Posterior vena cava (tissue), 2 donors: ENCODE data around the gene VPS25. TPM values are rescaled to one million over a fixed set of nuclear protein-coding genes. Genes with fewer than 3 reads are reported as not detected.

Source experiments
- DNase-seq: peaks from one replicate; pipeline ENCODE4 v3.0.0-alpha.2; 2020; ENCODE audit warnings: low spot score
- intact Hi-C, 2 donors: fragments of 100-400 bp; cut with DNase I; formaldehyde crosslinking; loops; one replicate each; pipeline versions ENCODE4 v1.14.1 to v1.14.2; 2022 to 2023
- total RNA-seq, 2 donors: library from RNA; stranded (reverse); fragmentation: NEBNext Ultra II Directional; extraction: Animal tissue kit (Norgen Biotek cat#: 25700); gene quantifications; one replicate each; pipeline ENCODE4 v1.2.1, GENCODE V29; 2021
- donor health status: DM: yes; HTN: yes; CAD: no.
- donor health status: DM: yes; HTN: yes; CAD: no.

The VPS25 gene
- total RNA-seq, 2 donors from 2014 or later, result 25.9 to 35.1 TPM

GRCh38 chr17:42784811-42785592 lies 11.8 kb downstream of the VPS25 start:
- intact Hi-C loops, result no loop called here
- no peak for DNase-seq

DNA sequence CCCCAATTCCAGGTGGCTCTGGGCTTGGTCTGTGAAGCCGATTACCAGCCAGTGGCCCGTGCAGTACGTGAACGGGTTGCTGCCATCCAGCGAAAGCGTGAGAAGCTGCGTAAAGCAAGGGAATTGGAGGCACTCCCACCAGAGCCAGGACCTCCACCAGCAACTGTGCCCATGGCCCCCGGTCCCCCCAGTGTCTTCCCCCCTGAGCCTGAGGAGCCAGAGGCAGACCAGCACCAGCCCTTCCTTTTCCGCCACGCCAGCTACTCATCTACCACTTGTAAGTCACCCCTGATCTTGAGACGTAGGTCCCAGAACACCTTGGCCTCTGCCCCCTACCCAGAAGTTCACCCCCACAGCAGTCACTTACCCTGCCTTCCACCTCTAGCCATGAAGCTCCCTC lies 14.0 kb downstream of the VPS25 start:
- intact Hi-C loops, result no loop called here
- no peak for DNase-seq

DNA sequence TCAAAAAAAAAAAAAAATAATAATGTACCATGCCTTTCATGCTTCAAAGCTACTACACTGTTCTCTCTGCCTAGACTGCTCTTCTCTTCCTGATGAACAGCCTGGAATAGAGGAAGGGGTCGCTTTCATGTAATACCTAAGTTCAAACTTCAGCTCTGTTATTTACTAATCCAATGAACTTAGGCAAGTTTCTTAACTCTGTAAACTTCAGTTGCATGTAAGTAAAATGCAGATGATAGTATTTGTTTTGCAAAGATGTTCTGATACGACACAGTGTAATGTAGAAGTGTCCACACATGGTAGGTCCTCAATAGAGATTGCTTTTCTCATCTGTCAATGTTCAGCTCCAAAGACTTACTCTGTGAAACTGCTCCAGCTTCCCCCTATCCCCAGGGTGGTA lies 18.7 kb downstream of the VPS25 start:
- intact Hi-C loops, result no loop called here
- no peak for DNase-seq

GRCh38 chr17:42792545-42792944 lies 19.3 kb downstream of the VPS25 start:
- intact Hi-C loops, result no loop called here
- DNase-seq, result no peak

GRCh38 chr17:42795061-42795460 lies 21.8 kb downstream of the VPS25 start:
- intact Hi-C loops, result no loop called here
- DNase-seq, result no peak

GRCh38 chr17:42795465-42795864 lies 22.2 kb downstream of the VPS25 start:
- intact Hi-C loops, result no loop called here

GRCh38 chr17:42796066-42796758 lies 23.0 kb downstream of the VPS25 start:
- DNase-seq, result no peak
- intact Hi-C loops, result no loop called here

More at GRCh38 chr17:42795465-42795864, 22.2 kb downstream of the VPS25 start:
- no peak for DNase-seq

GRCh38 chr17:42797067-42798007 lies 24.1 kb downstream of the VPS25 start:
- DNase-seq, result no peak

GRCh38 chr17:42798011-42798382 lies 24.7 kb downstream of the VPS25 start:
- DNase-seq, result no peak

More at GRCh38 chr17:42797067-42798007, 24.1 kb downstream of the VPS25 start:
- intact Hi-C loops, result no loop called here

GRCh38 chr17:42798383-42799380 lies 25.4 kb downstream of the VPS25 start, which contains the start of the genes CNTD1 and COA3:
Gene CNTD1 (plus strand): TSS chr17:42798861. CDS start chr17:42799068, 207 bp downstream.
Gene COA3 (minus strand): TSS chr17:42798704. CDS start chr17:42798681, 23 bp downstream.
- peak; percentile 96 for DNase-seq
- intact Hi-C loops, result no loop called here

More at GRCh38 chr17:42798011-42798382, 24.7 kb downstream of the VPS25 start:
- intact Hi-C loops, result no loop called here

GRCh38 chr17:42803074-42803883 lies 30.0 kb downstream of the VPS25 start:
- intact Hi-C loops, result no loop called here
- no peak for DNase-seq

GRCh38 chr17:42804918-42805367 lies 31.7 kb downstream of the VPS25 start:
- intact Hi-C loops, result no loop called here
- no peak for DNase-seq

- DNase-seq, result no peak
- intact Hi-C loops, result no loop called here
Measured at GRCh38 chr17:42806249-42806648, 33.0 kb downstream of the VPS25 start.

DNA sequence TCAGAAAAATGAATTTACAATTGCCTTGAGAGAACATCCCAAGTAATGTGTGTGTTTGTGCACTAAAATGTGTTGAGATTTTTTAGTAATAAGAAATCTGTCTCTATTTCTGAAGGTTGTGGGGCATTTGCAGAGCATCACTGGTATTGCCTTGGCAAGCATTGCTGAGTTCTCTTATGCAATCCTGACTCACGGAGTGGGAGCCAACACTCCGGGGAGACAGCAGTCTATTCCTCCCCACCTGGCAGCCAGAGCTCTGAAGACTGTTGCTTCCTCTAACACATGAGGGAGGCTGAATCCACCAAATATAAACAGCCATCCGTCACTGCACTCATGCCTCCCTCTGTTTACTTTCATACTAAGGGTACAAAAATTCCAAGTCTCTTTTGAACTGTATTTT lies 36.0 kb downstream of the VPS25 start:
- no peak for DNase-seq
- intact Hi-C loops, result no loop called here

GRCh38 chr17:42814633-42815399 lies 41.6 kb downstream of the VPS25 start:
- no peak for DNase-seq
- intact Hi-C loops, result loop anchor here in 1 of 2 donors (10.0 kb wide), 1 partner anchor 90 kb away; no protein-coding TSS in a partner anchor

- intact Hi-C loops, result loop anchor here in 1 of 2 donors (10.0 kb wide), 1 partner anchor 93 kb away; no protein-coding TSS in a partner anchor
- no peak for DNase-seq
Measured at GRCh38 chr17:42817866-42818265, 44.6 kb downstream of the VPS25 start.
